Liver (tissue), 9 donors: ENCODE results near the gene ADCYAP1R1. TPM values are rescaled to one million over a fixed set of nuclear protein-coding genes. Genes with fewer than 3 reads are reported as not detected.

Experiments used
- DNase-seq: peaks from one replicate; pipeline ENCODE4 v3.0.0-alpha.2; 2017; ENCODE audit warnings: low spot score
- H3K27ac ChIP-seq, 2 donors: one replicate each; pipeline ENCODE4 v1.7.0; 2013; ENCODE audit warnings: inconsistent platforms in 2 of 2, low read length in 2 of 2, control low read depth in 1 of 2, low read depth in 1 of 2, mild to moderate bottlenecking in 1 of 2
- H3K27me3 ChIP-seq, 4 donors: one replicate each; pipeline versions ENCODE4 v1.6.1 to v1.7.0; 2013; ENCODE audit warnings: low read length in 3 of 4, inconsistent platforms in 1 of 4, mild to moderate bottlenecking in 1 of 4, moderate library complexity in 1 of 4; ENCODE audit not compliant: control insufficient read depth in 4 of 4, insufficient read depth in 4 of 4
- H3K36me3 ChIP-seq, 4 donors: one replicate each; pipeline versions ENCODE4 v1.6.1 to v1.7.0; 2013; ENCODE audit warnings: low read length in 3 of 4, mild to moderate bottlenecking in 3 of 4, low read depth in 1 of 4, moderate library complexity in 1 of 4; ENCODE audit not compliant: control insufficient read depth in 4 of 4, insufficient read depth in 3 of 4
- H3K4me1 ChIP-seq, 4 donors: one replicate each; pipeline versions ENCODE4 v1.6.1 to v1.7.0; 2013; ENCODE audit warnings: low read length in 3 of 4, mild to moderate bottlenecking in 3 of 4, moderate library complexity in 1 of 4; ENCODE audit not compliant: control insufficient read depth in 4 of 4, insufficient read depth in 4 of 4
- H3K4me3 ChIP-seq, 3 donors: one replicate each; pipeline versions ENCODE4 v1.6.1 to v1.7.0; 2013; ENCODE audit warnings: low read length in 3 of 3, control low read depth in 1 of 3, low read depth in 1 of 3, mild to moderate bottlenecking in 1 of 3
- H3K9ac ChIP-seq, 2 donors: one replicate each; pipeline ENCODE4 v1.7.0; 2013; ENCODE audit warnings: low read length in 2 of 2, mild to moderate bottlenecking in 2 of 2, moderate library complexity in 2 of 2, control low read depth in 1 of 2, low read depth in 1 of 2
- H3K9me3 ChIP-seq, 4 donors: one replicate each; pipeline versions ENCODE4 v1.6.1 to v1.7.0; 2013; ENCODE audit warnings: low read length in 3 of 4; ENCODE audit not compliant: control insufficient read depth in 4 of 4
- ATF3 ChIP-seq: IDR thresholded peaks from 2 replicates; pipeline ENCODE4 v1.6.1; 2016; ENCODE audit warnings: antibody characterized with exemption
- EGR1 ChIP-seq, 2 donors: IDR thresholded peaks; 2 replicates each; pipeline ENCODE4 v1.6.1; 2016 to 2018; ENCODE audit warnings: antibody characterized with exemption in 2 of 2, low read depth in 2 of 2
- FOXA1 ChIP-seq: IDR thresholded peaks from 2 replicates; pipeline ENCODE4 v1.6.1; 2016; ENCODE audit warnings: antibody characterized with exemption
- FOXA2 ChIP-seq: IDR thresholded peaks from 2 replicates; pipeline ENCODE4 v1.6.1; 2016; ENCODE audit warnings: antibody characterized with exemption
- GABPA ChIP-seq, 2 donors: IDR thresholded peaks in 1 of 2; conservative IDR thresholded peaks in 1 of 2; 2 replicates each; pipeline ENCODE4 v1.6.1; 2016; ENCODE audit warnings: antibody characterized with exemption in 2 of 2, mild to moderate bottlenecking in 1 of 2, moderate library complexity in 1 of 2
- HNF4A ChIP-seq, 2 donors: conservative IDR thresholded peaks; 2 replicates each; pipeline ENCODE4 v1.6.1; 2016; ENCODE audit warnings: antibody characterized with exemption in 2 of 2, mild to moderate bottlenecking in 2 of 2
- HNF4G ChIP-seq: IDR thresholded peaks from 2 replicates; pipeline ENCODE4 v1.6.1; 2016; ENCODE audit warnings: antibody characterized with exemption
- JUND ChIP-seq, 2 donors: IDR thresholded peaks; 2 replicates each; pipeline ENCODE4 v1.6.1; 2016; ENCODE audit warnings: antibody characterized with exemption in 2 of 2
- MAX ChIP-seq: IDR thresholded peaks from 2 replicates; pipeline ENCODE4 v1.6.1; 2016; ENCODE audit warnings: antibody characterized with exemption
- NR2F2 ChIP-seq: IDR thresholded peaks from 2 replicates; pipeline ENCODE4 v1.6.1; 2016; ENCODE audit warnings: antibody characterized with exemption
- RAD21 ChIP-seq, 2 donors: IDR thresholded peaks; 2 replicates each; pipeline ENCODE4 v1.6.1; 2016; ENCODE audit warnings: antibody characterized with exemption in 2 of 2, mild to moderate bottlenecking in 2 of 2
- RXRA ChIP-seq, 2 donors: IDR thresholded peaks; 2 replicates each; pipeline ENCODE4 v1.6.1; 2017 to 2018; ENCODE audit warnings: antibody characterized with exemption in 2 of 2, mild to moderate bottlenecking in 1 of 2
- SP1 ChIP-seq: IDR thresholded peaks from 2 replicates; pipeline ENCODE4 v1.6.1; 2018; ENCODE audit warnings: antibody characterized with exemption, mild to moderate bottlenecking
- TAF1 ChIP-seq: conservative IDR thresholded peaks from 2 replicates; pipeline ENCODE4 v1.6.1; 2016; ENCODE audit warnings: antibody characterized with exemption, mild to moderate bottlenecking
- YY1 ChIP-seq: IDR thresholded peaks from 2 replicates; pipeline ENCODE4 v1.6.1; 2016; ENCODE audit warnings: antibody characterized with exemption, mild to moderate bottlenecking
- ZBTB33 ChIP-seq: IDR thresholded peaks from 2 replicates; pipeline ENCODE4 v1.6.1; 2016; ENCODE audit warnings: antibody characterized with exemption
- WGBS: extraction: QIAGEN DNeasy Blood & Tissue Kit; methylation state at CpG from one replicate; pipeline ENCODE4 v1.1.7; 2013; 5-methylcytosine and 5-hydroxymethylcytosine counted together
- polyA plus RNA-seq, 2 donors: library from polyadenylated mRNA; stranded (reverse) in 1 of 2; unstranded in 1 of 2; fragments of 200-250 nt in 1 of 2; fragments of >200 nt in 1 of 2; fragmentation: Nextera tagmentation in 1 of 2; extraction: Ambion mirVana in 1 of 2; gene quantifications; one replicate each; pipeline versions ENCODE4 v1.2.1 to v1.2.3, GENCODE V29; 2013 to 2015
- total RNA-seq, 2 donors: library from RNA; depleted of rRNA; stranded (reverse); fragments of >200 nt; gene quantifications; one replicate each; pipeline ENCODE4 v1.2.3, GENCODE V29; 2014
- TF ChIP-seq, protein P1 (sequence below): fragments of 150-350 bp; IDR thresholded peaks from 2 replicates; pipeline ENCODE4 v1.5.1; 2017; ENCODE audit warnings: improper control_type of control experiment, low read depth, low read length; ENCODE audit not compliant: missing input control
- TF ChIP-seq, protein P2 (sequence below): IDR thresholded peaks from 2 replicates; pipeline ENCODE4 v1.6.1; 2016; ENCODE audit warnings: antibody characterized with exemption, mild to moderate bottlenecking
- donor health status: healthy.
- donor health status: healthy.
- donor health status: healthy.
- donor health status: healthy.
- donor health status: healthy.

Gene ADCYAP1R1
- total and polyA plus RNA-seq, 4 donors = 0.05 to 0.67 (median 0.12) TPM; not detected in 1

DNA sequence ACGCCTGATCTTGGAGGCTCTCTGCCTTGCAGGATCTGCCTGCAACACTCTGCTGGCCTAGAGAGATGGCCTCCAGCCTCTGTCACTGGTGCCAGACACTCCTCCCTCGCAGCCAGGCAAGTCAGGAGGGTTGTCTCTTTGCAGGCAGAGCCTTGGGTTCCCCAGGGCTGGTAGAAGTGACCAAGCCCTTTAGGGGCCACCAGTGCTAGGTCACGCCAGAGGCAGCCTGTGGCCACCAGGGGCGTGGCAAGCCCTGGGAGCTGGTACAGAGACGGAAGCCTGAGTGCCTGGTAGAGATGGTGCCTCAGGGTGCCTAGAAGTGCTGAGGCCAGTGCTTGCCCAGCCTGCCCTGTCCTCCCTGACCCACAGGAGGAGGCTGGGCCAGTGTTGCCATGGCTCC is 9.1 kb downstream of the ADCYAP1R1 start:
- TF ChIP-seq YY1 (no peak), EGR1 (IDR thresholded peaks at IDR 0.05; ENCODE audit: low read depth in 2 of 2) (no peak), TAF1 (no peak), RXRA (IDR thresholded peaks at IDR 0.05) (no peak), HNF4A (conservative IDR thresholded peaks at IDR 0.05) (no peak), FOXA2 (no peak), MAX (no peak), NR2F2 (no peak), ZBTB33 (no peak), RAD21 (IDR thresholded peaks at IDR 0.05) (no peak), SP1 (no peak), ATF3 (no peak), FOXA1 (no peak), HNF4G (no peak), GABPA (IDR thresholded peaks at IDR 0.05 in 1 of 2, conservative IDR thresholded peaks at IDR 0.05 in 1 of 2) (no peak), JUND (IDR thresholded peaks at IDR 0.05) (no peak)
- TF ChIP-seq, protein P1, sequence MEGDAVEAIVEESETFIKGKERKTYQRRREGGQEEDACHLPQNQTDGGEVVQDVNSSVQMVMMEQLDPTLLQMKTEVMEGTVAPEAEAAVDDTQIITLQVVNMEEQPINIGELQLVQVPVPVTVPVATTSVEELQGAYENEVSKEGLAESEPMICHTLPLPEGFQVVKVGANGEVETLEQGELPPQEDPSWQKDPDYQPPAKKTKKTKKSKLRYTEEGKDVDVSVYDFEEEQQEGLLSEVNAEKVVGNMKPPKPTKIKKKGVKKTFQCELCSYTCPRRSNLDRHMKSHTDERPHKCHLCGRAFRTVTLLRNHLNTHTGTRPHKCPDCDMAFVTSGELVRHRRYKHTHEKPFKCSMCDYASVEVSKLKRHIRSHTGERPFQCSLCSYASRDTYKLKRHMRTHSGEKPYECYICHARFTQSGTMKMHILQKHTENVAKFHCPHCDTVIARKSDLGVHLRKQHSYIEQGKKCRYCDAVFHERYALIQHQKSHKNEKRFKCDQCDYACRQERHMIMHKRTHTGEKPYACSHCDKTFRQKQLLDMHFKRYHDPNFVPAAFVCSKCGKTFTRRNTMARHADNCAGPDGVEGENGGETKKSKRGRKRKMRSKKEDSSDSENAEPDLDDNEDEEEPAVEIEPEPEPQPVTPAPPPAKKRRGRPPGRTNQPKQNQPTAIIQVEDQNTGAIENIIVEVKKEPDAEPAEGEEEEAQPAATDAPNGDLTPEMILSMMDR = no peak
- TF ChIP-seq, protein P2, sequence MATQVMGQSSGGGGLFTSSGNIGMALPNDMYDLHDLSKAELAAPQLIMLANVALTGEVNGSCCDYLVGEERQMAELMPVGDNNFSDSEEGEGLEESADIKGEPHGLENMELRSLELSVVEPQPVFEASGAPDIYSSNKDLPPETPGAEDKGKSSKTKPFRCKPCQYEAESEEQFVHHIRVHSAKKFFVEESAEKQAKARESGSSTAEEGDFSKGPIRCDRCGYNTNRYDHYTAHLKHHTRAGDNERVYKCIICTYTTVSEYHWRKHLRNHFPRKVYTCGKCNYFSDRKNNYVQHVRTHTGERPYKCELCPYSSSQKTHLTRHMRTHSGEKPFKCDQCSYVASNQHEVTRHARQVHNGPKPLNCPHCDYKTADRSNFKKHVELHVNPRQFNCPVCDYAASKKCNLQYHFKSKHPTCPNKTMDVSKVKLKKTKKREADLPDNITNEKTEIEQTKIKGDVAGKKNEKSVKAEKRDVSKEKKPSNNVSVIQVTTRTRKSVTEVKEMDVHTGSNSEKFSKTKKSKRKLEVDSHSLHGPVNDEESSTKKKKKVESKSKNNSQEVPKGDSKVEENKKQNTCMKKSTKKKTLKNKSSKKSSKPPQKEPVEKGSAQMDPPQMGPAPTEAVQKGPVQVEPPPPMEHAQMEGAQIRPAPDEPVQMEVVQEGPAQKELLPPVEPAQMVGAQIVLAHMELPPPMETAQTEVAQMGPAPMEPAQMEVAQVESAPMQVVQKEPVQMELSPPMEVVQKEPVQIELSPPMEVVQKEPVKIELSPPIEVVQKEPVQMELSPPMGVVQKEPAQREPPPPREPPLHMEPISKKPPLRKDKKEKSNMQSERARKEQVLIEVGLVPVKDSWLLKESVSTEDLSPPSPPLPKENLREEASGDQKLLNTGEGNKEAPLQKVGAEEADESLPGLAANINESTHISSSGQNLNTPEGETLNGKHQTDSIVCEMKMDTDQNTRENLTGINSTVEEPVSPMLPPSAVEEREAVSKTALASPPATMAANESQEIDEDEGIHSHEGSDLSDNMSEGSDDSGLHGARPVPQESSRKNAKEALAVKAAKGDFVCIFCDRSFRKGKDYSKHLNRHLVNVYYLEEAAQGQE = no peak
- WGBS = 72% methylated on average over 5 of the region's 5 CpGs
- H3K27me3 ChIP-seq = no peaks in the 10 kb centered on the region
- DNase-seq = no peak
- no peak overlapping the region for H3K9ac ChIP-seq
- H3K4me1 ChIP-seq = no peaks in the 10 kb centered on the region
- no peaks in the 10 kb centered on the region for H3K36me3 ChIP-seq
- H3K4me3 ChIP-seq = no peak overlapping the region
- H3K27ac ChIP-seq = no peak overlapping the region
- no peaks in the 10 kb centered on the region for H3K9me3 ChIP-seq
